NCI-H2107 treated with DMSO at 0.1 percent for 48 hours (cell line): ENCODE results near the gene NOTCH4.

Source experiments
- DNase-seq: peaks from one replicate; lab custom pipeline; 2025; ENCODE audit not compliant: unreplicated experiment; lab: John Stamatoyannopoulos, UW

NOTCH4 gene

GRCh38 chr6:32183030-32183429 lies 40.8 kb downstream of the NOTCH4 start:
- no peak for DNase-seq

GRCh38 chr6:32182555-32182981 lies 41.3 kb downstream of the NOTCH4 start:
- DNase-seq: no peak

GRCh38 chr6:32181915-32182529 lies 41.8 kb downstream of the NOTCH4 start:
- DNase-seq: no peak

GRCh38 chr6:32181148-32181702 lies 42.6 kb downstream of the NOTCH4 start:
- no peak for DNase-seq

- DNase-seq: no peak
Observed at GRCh38 chr6:32179766-32180405, 44.0 kb downstream of the NOTCH4 start.

GRCh38 chr6:32178547-32179440 lies 45.1 kb downstream of the NOTCH4 start:
- DNase-seq: no peak

- peak; percentile 96 for DNase-seq
Observed at GRCh38 chr6:32177788-32178546, 45.9 kb downstream of the NOTCH4 start, which contains the start of gene RNF5. RNF5 (plus strand) TSS chr6:32178405; CDS start chr6:32178512, 107 bp downstream.

GRCh38 chr6:32177183-32177787 lies 46.6 kb downstream of the NOTCH4 start:
- peak; percentile 45 for DNase-seq

- no peak for DNase-seq
Observed at GRCh38 chr6:32176476-32177182, 47.2 kb downstream of the NOTCH4 start.

- DNase-seq: peak; percentile 69
Observed at GRCh38 chr6:32175711-32176475, 48.0 kb downstream of the NOTCH4 start, which contains the start of gene AGPAT1. AGPAT1 (minus strand) TSS chr6:32176084; CDS start chr6:32171496, 4,588 bp downstream.

- no peak for DNase-seq
Observed at GRCh38 chr6:32175322-32175710, 48.6 kb downstream of the NOTCH4 start.

GRCh38 chr6:32174416-32174815 lies 49.5 kb downstream of the NOTCH4 start:
- no peak for DNase-seq

- DNase-seq: no peak
Observed at GRCh38 chr6:32173051-32173727, 50.7 kb downstream of the NOTCH4 start.

- DNase-seq: no peak
Observed at GRCh38 chr6:32171234-32171633, 52.6 kb downstream of the NOTCH4 start.

- DNase-seq: no peak
Observed at GRCh38 chr6:32170294-32170693, 53.6 kb downstream of the NOTCH4 start.

GRCh38 chr6:32168807-32169591 lies 54.9 kb downstream of the NOTCH4 start:
- DNase-seq: no peak

GRCh38 chr6:32168350-32168749 lies 55.5 kb downstream of the NOTCH4 start:
- no peak for DNase-seq
